Measurements from ENCODE around the gene DGAT2.
"Not testable (repeated sequence)": the region's sequence is repeated elsewhere in the genome, so short reads cannot be mapped to it uniquely, and the experiment has no call there.

DGAT2 gene

DNA sequence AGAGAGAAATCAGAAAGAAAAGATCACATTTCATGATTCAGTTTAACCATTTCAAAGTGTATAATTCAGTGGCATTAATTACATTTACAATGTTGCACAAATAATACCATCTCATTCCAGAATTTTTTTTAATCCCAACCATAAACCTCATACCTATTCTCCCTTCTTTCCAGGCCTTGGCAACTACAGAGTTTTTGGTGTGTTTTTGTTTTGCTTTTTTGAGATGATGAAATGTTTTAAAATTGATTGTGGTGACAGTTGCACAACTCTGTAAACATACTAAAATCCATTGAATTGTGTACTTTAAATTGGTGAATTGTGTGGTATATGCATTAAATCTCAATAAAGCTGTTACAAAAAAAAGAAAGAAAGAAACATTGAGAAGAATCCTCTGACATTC is 13.6 kb upstream of the DGAT2 start:
- DNase-seq (ENCODE audit: low spot score): not testable (repeated sequence)

DNA sequence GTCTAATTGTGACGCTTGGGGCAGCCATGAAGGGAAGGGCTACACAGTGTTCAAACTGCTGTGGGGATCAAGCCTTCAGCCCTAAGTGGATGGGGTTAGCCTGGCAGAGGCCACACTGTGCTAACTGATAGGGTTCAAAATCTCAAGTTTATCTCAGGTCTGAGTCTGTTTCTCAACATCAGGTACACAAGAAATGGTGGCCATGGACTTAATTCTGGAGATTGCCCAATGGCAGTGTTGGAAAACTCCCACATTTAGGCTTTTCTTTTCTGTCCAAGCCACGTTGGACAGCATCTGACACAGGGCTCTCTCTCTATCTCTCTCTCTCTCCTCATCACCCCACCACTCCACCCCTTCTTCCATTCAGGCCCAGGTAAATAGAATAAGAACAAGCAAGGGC is 10.9 kb upstream of the DGAT2 start:
- DNase-seq (ENCODE audit: low spot score): no peak

DNA sequence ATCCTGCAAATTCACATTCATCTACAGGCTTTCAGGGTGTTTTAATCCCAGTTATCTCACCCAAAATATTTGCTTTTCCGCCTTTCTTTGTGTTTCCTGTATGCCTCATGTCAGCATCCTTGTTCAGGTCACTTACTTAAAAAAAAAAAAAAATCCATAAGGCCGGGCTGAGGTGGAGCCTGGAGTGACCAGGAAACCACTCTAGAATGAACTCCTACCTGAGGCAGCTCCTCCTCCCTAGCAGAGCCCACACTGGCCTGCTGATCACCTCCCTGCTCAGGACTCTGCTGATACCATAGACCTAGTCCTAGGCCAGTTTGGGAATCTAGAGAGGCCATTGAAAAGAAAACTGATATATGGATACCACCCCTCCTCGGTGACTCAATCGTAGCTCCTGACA is 8.7 kb upstream of the DGAT2 start:
- DNase-seq (ENCODE audit: low spot score): no peak

DNA sequence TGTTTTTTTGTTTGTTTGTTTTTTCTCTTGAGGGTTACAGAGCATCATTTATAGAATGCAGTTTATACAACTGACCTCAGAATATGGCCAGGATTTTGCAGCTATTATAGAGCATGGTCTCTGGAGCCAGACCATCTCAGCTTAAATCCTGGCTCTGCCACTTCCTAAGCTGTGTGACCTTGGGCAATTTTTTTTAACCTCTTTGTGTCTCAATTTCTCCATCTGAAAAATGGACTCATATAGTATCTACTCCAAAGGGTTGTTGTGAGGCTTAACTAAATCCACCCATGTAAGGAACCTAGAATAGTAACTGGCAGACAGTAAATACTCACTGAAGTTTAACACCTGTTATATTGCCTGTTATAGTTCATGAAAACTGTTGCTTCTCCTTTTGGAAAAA is 8.3 kb upstream of the DGAT2 start:
- DNase-seq (ENCODE audit: low spot score): no peak

DNA sequence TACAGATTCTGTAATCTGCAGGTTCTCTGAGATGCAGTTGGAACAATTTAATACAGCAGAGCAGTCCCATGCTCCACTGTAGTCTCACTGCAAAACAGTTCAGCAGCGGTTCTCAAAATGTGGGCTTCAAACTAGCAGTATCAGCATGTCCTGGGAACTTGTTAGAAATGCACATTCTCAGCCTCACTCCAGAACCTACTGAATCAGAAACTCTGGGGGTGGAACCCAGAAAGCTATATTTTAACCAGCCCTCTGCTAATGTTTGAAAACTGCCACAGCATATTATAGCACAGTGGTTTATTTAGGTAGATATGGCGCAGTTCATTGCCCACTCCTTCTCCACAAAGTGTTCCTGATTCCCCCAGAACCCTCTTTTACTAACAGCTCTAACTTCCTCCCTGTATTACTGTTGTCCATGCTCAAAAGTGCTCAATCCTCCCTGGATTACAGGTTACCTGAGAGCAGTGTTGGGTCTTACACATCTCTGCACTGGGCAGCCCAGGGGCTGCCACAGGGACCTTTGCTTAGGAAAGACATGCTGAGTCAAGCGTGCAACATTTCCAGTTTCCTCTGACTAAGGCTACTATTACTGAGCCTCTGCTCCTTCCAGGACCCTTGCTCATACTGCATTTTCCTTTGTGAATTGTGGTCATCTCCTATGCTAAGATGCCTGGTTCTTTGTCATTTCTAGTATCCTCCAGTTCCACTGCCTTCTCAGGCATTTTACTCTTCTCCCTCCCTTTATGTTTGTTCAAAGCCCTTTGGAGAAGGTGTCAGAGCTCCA is 7.7 kb upstream of the DGAT2 start:
- DNase-seq (ENCODE audit: low spot score): no peak

DNA sequence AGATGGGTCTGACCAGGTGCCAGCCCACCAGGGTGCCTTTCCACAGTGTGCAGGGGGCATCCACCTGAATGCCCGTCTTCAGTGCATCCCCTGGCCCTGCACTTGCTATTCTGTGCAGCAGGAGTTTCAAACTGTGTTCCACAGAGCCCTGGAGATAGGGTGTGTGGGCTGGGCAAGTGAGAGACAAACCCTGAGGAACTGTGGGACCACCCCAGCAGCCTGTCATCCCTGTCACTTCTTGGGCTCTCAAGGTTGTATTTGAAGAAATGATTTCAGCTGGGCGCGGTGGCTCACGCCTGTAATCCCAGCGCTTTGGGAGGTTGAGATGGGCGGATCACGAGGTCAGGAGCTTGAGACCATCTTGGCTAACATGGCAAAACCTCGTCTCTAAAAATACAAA is 6.4 kb upstream of the DGAT2 start:
- no peak for DNase-seq (ENCODE audit: low spot score)

DNA sequence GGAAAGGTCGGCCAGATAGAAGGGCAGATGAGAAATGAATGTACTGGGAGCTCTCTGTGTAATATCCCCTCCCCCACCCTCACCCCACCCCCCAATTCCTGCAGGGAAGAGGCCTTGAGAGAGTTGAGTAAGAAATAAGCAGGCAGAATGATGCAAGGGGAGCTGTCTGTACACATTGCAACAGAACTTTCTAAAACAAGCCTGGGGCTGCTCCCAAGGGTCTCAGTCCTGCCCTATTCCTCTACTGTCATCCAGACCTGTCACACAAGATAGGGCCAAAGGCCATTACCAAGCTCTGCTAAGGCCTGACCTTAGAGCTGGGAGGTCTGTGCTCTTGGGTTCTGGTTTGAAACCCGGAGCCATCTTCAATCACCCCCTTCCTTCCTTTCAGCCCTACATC is 5.7 kb upstream of the DGAT2 start:
- DNase-seq (ENCODE audit: low spot score): no peak

DNA sequence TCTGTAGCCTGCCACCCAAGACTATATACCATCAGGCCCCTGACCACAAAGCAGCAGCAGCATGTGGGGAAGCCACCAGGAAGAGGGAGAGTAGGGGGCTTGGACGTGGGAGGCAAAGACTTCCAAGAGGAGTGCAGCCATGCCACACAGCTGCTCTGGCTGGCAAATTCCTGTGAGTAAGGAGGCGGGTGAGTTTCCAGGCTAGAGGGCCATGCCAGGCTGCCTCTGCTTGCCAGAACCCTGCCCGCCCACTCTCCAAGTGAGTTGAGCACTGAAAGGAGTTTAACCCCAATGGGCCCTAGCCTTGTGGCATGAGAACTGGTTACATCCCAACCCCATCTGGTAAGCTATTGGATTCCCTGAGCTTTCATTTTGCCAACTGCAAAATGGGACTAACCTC is 4.7 kb upstream of the DGAT2 start:
- no peak for DNase-seq (ENCODE audit: low spot score)

DNA sequence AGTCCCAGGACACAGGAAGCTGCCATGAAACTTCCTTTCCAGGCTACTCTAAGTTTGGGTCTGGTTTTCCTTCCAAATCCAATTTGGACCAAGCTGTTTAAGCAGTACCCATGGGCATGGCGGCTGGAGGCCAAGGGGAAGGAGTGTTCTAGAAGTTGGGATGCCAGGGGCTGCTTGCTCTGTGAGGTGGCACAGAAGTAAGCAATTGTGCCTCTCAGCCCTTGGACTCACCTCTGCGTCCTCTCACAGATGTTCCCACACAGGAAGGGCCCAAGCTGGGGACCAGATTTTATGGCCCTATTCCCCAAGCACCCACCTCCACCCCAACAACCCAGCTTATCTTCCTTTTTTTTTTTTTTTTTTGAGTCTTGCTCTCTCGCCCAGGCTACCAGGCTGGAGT is 3.5 kb upstream of the DGAT2 start:
- DNase-seq (ENCODE audit: low spot score): no peak

DNA sequence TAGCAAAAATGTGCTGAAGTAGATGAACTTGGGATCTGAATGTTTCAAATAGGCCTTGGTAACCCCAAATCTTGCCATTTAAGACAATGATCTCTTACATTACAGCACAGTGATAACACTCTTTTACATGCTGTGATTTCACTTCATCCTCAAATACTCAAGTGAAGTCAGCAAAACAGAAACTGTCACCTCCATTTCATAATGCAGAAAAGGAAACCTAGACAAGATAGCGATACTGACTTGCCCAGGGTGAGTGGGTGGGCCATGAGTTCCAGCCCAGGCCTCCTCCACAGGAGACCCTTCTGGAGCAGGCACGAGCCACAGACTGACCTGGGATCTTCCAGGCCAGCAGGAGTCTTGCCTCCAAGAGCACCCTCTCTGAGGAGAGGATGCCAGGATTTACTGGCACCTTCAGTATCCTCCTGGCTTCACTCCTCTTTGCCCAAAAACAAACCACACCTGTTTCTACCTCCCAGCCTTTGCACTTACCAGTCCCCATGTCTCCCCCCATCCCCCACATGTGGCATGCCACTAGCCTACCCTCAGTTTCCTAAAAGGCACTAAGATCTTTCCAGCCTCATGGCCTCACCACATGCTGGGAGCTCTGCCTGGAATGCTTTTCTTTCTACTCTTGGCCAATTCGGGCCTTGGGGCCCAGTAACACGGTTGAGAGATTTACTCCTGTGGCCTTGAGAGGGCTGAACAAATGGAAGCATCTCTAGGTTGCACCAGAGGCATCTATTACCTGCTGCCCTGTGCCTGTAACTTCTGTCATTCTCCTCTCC is 1.9 kb upstream of the DGAT2 start:
- DNase-seq (ENCODE audit: low spot score): no peak

DNA sequence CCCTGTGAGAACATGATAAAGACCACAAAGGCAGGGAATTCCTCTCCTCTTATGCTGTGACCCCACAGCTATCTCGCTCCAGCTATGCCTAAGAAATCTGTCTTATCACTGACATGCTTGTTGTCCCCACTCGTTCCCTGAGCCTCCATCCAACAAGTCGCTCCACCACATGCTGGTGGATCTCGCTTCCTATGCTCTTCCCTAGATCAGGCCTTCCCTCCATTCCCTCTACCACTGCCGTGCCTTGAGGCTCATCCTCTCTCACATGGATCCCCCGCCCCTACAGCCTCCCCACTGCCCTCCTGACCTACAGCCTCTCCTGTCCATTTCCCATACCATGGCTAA is 1.4 kb upstream of the DGAT2 start:
- no peak for DNase-seq (ENCODE audit: low spot score)

DNA sequence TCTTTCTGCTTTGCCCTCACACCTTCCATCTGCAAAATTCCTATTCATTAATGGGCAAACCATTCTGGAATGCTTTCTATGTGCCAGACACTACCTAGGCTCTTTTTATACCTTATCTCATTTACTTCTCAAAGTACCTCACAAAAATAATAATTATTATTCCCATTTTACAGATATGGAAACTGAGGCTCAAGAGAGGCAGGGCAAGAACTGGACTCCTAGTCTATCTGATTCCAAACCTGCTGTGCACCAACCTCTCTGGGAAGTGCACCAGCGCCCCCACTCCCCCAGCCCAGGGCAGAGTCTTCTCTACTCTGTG is 826 bp upstream of the DGAT2 start:
- DNase-seq (ENCODE audit: low spot score): no peak

DNA sequence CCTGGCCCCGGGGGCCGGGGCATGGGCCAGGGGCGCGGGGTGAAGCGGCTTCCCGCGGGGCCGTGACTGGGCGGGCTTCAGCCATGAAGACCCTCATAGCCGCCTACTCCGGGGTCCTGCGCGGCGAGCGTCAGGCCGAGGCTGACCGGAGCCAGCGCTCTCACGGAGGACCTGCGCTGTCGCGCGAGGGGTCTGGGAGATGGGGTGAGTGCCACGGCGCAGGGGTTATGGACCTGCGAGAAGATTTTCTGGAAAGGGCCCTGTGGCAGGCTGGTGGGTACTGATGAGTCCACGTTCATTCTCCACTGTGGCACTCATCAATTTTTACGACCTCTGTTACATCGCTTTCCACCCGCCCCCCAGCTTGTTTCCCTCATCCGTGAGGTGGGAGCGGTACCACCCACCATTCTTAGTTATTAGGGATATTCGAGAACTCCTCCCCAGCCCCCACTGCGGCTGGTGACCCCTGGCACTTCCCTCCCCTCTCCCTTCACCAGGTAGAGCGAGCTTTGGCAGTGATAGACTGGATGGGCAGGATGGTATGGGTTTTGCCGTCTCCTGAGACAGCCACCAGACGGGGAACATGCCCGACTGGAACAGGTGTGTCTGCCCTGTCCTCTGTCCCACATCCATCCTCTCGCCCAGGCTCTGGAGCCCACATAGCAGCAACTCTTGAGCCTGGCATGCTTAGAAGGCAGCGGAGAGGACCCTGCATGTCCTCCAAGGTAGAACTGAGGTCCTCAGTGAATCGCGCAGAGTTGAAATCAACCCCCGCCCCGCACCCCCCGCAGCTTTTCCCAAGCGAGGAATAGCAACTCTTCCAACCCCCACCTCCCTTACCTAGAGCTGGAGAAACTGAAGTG is 562 bp downstream of the DGAT2 start:
- DNase-seq (ENCODE audit: low spot score): no peak

DNA sequence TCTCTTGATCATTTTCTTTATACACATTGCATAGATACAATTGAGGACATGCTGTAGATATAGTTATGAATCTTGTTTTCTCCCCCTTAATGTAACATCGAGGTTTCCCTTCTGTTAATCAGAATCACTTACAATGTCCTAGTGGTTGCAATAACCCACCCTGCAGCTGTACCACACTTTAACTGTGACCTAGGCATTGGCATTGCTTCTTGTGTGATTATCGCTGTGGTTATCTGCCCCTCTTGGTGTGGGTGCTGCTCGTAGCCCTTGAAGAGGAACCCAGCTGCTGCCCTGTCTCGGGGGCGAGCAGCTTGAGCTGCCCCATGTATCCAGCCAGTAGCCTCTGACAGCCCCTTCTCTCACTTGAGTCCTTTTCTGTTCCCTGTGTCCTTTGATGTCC is 1.5 kb downstream of the DGAT2 start:
- DNase-seq (ENCODE audit: low spot score): no peak

DNA sequence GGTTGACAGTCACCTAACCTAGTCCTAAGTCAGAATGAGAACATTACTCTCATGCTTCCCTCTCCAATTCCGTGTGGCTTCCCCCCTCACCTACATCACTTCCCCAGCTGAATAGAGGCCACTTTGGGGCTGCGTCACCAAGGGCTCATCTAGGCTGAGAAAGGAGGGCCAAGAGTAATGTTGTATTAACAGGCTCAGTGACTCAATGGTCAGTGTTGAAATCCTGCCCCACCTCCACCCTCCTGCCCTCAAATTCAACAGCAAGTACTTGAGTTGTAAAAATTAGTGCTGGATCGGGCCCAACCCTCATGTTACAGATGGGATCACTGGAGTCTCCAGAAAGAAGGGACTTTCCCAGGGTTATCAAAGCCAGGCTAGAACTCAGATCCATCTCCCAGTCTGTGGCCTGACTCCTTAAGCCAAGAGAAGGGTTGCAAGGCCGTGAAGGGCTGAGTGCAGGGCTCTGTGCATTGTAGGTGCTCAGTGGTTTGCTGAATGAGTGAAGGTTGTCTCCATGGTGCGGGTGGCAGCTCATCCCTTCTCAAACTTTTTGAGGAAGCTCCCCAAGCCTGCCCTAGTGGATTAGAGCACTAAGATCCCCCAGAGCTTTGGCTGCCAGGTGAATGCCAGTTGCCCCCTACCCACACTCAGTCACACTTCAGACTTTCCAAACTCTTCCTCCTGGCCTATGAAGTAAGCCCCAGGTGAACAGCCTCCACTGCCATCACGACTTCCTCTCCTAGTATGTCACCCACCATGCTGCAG is 3.2 kb downstream of the DGAT2 start:
- DNase-seq (ENCODE audit: low spot score): no peak

DNA sequence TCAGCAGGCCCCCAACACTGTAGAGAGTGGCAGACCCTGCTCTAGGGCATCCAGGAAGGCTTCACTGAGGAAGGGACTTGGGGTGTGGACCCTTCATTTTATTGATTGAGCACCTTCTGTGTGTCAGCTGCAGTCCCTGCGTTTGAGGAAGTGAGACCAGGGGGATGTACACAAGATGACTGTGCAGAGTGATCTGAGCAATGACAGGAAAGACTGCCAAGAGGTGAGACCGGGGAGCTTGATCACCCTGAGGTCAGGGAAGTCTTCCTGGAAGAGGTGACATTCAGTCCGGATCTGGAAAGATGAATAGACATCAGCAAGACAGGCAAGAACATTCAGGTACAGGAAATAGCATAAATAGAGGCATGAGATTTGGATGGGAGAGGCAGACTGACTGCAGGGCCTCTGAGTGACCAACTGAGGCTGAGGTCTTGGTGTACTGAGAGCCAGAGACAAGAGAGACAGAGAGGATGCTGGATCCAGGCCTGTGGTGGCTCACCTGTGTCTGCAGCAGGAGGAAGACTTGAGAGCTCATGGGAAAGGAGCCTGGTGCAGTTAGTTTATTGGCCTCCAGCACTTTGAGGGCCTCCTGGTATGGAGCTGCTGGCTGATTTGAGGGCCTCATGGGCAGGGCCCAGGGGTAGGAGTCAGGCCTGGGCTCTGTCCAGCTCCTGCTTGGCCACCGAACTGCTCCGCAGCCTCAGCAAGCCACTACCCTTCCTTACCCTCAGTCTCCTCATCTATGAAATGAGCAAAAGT is 5.2 kb downstream of the DGAT2 start:
- no peak for DNase-seq (ENCODE audit: low spot score)

DNA sequence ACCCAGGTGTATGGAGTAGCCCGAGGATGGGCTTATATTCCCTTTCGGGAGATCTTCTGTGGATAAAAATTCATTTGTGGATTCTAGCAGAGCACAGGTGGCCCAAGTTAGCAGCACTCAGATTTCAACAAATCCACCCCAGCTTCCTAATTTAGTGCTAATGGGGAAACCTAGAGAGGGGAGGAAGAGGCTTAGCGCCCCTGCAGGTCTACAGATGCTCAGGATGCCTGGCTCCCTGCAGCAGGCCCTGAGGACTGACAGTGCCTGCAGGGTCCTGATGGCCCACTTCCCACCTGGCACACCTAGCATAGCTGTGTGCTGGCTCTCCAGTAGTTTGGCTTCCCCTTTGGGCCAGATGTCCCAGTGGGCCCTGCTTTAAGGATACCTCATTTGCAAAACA is 6.5 kb downstream of the DGAT2 start:
- no peak for DNase-seq (ENCODE audit: low spot score)

DNA sequence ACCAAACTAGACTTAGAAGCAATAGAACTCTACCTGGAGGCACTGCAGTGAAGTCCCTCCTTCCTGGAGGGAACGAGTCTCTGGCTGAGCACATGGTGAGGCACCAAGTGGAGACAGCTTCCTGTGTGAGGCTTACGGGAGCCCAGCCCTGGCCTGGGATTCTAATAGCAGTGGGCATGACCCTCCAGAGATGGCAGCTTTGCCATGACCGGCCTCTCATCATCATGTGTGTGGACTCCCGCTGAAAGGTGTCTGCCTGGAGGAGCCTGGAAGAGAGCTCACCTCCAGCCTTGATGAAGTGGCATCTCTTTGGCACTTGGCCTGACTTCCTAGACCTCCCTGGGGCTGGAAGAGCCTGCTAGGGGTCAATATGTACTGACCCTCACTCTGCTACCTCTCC is 8.0 kb downstream of the DGAT2 start:
- no peak for DNase-seq (ENCODE audit: low spot score)

DNA sequence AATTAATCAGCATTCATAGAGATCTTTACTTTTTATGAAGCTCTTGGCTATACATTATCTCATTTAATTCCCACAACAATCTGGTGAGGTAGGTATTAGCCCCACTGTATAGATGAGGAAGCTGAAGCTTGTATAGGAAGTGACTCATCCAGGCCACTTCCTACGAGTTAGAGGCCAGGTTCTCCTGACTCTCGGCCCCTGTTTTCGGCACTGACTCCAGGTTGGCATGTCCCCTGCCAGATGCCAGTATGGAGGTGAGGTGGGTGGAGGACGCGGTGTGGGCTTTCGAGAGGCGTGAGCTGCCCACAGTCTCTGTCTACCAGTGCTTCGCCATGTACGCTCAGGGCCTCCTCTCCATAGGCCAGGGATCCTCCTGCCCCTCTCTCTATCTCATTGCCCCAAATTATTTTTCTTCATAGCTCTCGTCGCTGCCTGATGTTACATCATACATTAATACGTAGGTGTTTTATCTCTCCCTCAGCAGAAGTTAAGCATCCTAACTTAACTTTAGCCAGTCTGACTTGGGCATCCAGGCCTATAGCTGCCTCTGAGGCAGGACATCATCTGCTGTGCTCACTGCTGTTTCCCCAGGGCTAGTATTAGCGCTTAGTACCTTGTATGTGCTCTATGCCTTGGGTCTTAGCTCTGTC is 9.0 kb downstream of the DGAT2 start:
- no peak for DNase-seq (ENCODE audit: low spot score)

DNA sequence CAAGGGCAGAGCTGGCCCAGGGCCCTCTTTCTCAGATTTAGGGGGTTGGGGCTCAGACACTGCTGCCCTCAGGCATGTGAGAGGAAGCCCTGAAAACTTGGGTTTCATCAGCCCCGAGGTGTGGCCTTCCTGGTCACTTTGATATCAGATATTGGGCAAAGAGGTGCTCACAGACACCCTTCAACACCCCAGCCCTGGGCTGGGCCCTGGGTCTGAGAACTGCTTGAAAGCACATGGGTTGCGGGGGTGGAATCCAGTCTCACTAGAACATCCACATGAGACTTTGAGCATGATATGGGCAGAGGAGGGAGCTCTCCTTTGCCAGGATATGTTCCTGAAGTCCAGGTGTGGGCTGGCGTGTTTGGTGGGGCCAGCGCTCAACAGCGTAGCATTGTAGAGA is 10.4 kb downstream of the DGAT2 start:
- DNase-seq (ENCODE audit: low spot score): no peak

DNA sequence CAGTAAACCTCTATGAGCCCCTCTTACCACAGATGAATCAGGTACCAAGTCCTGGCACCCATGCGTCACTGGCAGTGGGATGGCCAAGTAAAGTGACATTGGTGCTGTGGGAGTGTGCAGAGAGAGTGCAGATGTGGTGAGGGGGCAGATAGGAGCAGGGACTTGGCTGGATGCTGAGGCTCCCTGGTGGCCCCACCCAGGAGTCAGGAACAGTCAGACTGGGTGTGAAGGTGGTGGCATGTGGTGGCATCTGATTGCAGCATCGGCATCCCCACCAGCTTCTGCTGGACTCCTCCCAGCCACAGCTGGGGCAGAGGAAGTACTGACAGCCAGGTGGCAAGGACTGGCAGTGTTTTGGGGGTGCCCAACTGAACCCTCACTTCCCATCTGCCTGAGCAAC is 11.4 kb downstream of the DGAT2 start:
- DNase-seq (ENCODE audit: low spot score): no peak

Measured in LoVo (cell line).